HG03558 (cell line): ENCODE data around the gene MBD3L1.

Experiments used
- ATAC-seq: cut with Tn5 transposase; IDR thresholded peaks from one replicate; pipeline ENCODE4 v1.9.1; 2021; ENCODE audit warnings: moderate number of reproducible peaks; ENCODE audit not compliant: unreplicated experiment; ENCODE audit errors: extremely low read depth

Gene MBD3L1

GRCh38 chr19:8877854-8878705 lies 45.9 kb downstream of the MBD3L1 start:
- ATAC-seq, result no peak

- no peak for ATAC-seq
Observed at GRCh38 chr19:8880868-8881488, 48.8 kb downstream of the MBD3L1 start.

GRCh38 chr19:8881512-8881911 lies 49.3 kb downstream of the MBD3L1 start:
- no peak for ATAC-seq

GRCh38 chr19:8884416-8884815 lies 52.2 kb downstream of the MBD3L1 start:
- ATAC-seq, result no peak

GRCh38 chr19:8887364-8887763 lies 55.2 kb downstream of the MBD3L1 start:
- no peak for ATAC-seq

- ATAC-seq, result no peak
Observed at GRCh38 chr19:8890260-8890659, 58.1 kb downstream of the MBD3L1 start.
